NCI-H146 treated with DMSO at 0.1 percent for 48 hours (cell line): Measurements from ENCODE around the gene BTAF1.

Experiments used
- DNase-seq: peaks from one replicate; lab custom pipeline; 2025; ENCODE audit not compliant: unreplicated experiment; lab: John Stamatoyannopoulos, UW

The BTAF1 gene

DNA sequence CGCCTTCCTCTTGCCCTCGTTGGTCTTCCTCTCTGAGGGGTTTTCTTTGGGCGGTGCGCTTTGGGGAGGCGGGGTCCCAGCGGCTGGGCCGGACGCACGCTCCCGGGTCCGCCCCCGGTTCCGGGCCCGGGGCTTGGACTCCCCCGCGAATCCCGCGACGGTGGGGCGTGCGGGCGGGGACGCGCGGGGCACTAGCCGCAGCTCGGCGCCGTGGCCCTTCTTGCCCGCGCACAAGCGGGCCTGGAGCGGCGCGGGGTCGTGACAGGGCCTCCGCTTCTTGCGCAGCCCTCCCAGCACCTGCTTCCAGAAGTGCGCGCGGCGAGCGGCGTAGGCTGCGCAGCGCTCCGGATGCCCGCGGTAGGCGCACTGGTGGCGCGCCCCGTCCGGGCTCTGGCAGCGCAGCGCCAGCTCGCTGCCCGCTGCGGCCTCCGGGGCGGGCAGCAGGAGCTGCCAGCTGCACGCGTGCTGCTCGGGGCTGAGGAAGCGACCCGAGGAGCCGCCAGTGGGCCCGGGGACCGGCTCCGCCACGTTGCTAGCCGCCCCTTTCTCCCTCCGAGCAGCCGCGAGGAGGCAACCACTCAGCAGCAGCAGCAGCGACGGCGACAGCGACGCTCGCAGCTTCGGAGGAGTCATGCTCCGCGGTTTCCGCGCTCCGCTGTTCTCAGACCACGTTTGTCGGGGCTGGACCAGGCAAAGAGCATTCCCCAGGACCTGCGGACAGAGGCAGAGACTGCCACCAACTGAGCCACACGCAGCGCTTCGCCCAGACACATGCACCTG, 15.0 kb upstream of the BTAF1 start:
- DNase-seq, result peak; percentile 67

GRCh38 chr10:91909117-91909677, 14.4 kb upstream of the BTAF1 start, which contains the start of gene FGFBP3:
Gene FGFBP3 (minus strand): TSS chr10:91909486. CDS start chr10:91908969, 517 bp downstream.
- peak; percentile 82 for DNase-seq

- DNase-seq, result no peak
Observed at GRCh38 chr10:91910467-91910866, 13.1 kb upstream of the BTAF1 start.

GRCh38 chr10:91919651-91920050, 3.9 kb upstream of the BTAF1 start:
- DNase-seq, result no peak

DNA sequence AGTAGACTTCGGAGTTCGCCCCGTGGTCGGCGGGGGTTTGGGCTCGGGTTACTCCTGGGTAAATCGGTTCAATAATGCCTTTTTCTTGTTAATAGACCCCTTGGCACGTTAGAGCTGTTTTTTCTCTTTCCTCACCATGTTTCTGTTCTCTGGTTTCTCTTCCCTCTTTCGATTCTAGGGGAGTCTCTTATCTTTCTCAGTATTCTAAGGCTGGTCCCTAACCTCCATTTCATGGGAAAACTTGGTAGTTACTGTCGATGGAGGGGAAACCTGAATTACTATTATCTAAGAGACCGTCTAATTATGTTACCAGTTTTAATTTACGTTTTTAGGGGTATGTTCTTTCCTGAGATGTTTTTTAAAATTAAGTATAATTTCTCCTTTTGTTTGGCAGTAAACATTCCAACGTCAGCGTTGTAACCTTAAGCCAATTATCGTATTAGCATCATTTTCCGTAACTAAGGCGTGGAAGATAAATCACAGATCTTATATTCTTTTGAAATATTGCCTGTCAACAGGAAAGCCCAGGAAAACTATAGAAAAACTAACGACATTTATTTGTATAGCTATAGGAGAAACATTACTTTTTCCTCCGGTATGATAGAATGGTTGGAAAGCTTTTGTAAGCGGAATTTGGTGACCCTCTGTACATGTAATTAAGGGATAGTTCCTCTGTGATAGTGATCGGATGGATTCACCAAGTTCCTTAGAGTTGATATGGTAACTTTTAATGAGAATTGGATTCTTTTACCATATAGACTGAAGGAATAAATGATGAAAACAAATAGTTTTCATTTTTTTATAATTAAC, 847 bp downstream of the BTAF1 start:
- peak; percentile 30 for DNase-seq

DNA sequence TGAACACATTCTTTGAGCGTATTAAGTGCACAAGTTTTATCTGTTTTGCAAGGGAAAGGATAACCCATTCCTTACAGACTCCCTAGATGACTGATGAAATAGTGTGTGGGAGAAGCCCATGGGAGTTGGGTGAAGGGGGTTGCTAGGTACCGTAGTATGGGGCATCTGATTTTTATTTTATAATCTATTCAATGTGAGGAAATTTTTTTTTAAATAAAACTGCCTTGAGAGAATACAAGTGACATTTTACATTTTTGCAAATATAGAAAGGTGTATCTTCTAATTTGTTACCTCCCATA, 1.4 kb downstream of the BTAF1 start:
- no peak for DNase-seq

GRCh38 chr10:91930939-91931338, 7.4 kb downstream of the BTAF1 start:
- no peak for DNase-seq

DNA sequence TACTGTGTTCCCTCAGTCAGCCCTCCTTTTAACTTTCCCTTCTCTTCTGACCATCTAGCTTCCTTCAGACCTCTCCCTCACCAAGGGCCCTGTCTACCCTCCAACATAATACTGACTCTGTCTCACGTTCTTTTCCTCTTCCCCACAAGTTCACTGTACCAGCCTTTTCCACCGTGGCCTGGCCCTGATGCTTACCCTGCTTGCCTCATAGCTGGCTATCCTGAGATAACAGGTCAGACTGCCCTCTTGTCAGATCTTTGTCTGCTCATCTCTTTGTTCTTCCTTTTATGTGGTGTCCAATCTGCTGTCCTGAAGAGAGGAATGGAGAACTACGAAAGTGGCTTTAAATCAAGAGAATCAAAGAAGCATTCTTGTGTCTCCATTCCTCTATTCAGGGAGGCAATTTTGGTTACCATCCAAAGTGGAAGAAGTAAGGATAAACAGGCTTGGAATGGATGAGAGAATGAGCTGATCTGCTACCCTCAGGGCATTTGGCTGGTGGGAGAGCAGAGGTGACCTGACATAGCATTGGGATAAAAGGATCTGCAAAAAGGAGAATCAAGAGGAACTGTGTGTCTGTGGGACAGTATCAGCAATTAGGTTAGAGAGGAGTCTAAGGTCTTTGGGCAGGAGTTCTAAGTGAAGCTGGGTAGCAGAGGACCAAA, 8.1 kb downstream of the BTAF1 start:
- no peak for DNase-seq

GRCh38 chr10:91932737-91933136, 9.2 kb downstream of the BTAF1 start:
- DNase-seq, result no peak

DNA sequence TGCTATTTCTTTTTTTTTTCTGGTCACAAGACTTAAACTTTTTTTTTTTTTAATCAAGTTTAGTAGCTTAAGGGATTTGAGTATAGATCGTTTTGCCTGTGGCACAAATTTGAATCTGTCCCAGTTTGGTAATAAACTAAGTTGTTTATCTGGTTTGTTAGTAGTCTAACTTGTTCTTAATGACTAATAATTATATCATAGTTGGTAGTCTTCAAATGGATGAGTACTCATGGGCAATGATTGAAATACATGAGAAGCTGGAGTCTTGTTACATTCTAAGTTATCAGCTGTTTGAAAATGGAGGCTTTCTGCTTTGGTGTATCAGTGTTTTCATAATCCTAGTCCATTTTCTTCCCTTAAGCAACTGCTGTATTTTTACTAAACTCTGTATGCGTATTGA, 12.3 kb downstream of the BTAF1 start:
- DNase-seq, result no peak

DNA sequence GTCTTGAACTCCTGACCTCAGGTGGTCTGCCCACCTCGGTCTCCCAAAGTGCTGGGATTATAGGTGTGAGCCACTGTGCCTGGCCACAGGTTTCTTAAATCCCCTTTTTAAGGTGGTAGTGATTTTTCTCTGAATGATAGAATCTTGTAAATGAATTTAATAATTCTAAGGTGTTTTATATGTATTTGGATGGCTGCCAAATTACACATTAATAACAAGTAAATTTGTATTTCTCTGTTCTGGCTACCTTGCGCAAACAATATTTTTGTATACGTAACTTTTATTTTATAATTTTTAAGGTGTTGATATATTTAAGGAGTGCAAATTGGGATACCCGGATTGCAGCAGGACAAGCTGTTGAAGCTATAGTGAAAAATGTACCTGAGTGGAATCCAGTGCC, 16.1 kb downstream of the BTAF1 start:
- no peak for DNase-seq

DNA sequence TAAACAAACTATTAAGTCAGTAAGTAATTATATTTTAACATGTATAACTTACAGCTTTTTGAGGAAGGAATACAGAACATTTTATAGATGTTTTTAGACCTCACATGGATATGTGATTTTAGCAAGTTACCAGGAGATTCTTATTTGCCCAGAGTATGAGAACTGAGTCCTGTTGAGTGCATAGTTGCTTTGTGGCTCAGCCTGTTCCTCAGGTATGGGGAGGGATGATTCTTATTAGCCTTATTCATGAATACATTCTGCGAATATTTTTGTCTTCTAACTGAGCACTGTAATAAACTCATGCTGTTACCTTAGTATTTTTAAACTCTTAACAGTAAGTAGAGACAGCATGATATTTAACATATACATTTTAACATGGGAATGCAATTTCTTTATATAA, 17.9 kb downstream of the BTAF1 start:
- no peak for DNase-seq

DNA sequence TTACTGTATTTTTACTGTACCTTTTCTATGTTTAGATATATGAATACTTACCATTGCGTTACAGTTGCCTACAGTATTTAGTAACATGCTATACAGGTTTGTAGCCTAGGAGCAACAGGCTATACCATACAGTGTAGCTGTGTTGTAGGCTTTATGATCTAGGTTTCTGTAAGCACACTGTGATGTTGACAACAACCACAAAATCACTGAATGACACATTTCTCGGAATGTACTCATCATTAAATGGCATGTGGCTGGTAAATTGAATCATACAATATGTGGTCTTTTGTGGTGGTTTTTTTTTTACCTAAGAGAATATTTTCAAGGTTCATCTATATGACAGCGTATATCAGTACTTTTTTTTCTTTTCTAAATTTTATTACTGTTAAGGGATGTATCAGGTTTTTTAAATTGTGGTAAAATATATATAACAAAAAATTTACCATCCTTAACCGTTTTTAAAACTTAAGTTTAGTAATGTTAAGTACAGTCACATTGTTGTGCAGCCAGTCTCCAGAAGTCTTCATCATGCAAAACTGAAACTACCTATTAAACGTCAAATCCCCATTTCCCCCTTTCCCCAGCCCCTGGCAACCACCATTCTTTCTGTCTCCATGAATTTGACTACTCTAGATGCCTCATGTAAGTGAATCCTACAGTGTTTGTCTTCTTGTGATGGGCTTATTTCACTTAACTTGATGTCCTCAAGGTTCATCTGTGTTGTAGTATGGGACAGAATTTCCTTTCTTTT, 21.5 kb downstream of the BTAF1 start:
- no peak for DNase-seq

- no peak for DNase-seq
Observed at GRCh38 chr10:91953600-91954160, 30.1 kb downstream of the BTAF1 start.

- DNase-seq, result no peak
Observed at GRCh38 chr10:91955114-91955513, 31.5 kb downstream of the BTAF1 start.

DNA sequence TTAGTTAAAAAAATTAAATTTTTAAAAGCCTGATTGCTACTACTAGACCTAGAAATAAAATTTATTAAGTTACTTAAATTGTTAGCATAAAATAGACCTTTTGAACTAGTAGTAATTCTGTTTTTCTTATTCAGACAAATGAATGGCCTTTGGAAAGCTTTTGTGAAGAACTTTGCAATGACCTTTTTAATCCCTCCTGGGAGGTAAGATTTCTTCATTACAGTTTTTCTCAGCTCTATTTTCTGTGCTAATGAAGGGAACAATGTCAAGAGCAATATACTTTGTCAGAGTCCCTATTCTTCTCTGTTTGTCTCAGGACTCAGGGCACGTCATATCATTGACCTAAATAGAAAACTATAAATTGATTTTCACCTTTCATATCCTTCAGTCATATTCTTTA, 33.5 kb downstream of the BTAF1 start:
- DNase-seq, result no peak

DNA sequence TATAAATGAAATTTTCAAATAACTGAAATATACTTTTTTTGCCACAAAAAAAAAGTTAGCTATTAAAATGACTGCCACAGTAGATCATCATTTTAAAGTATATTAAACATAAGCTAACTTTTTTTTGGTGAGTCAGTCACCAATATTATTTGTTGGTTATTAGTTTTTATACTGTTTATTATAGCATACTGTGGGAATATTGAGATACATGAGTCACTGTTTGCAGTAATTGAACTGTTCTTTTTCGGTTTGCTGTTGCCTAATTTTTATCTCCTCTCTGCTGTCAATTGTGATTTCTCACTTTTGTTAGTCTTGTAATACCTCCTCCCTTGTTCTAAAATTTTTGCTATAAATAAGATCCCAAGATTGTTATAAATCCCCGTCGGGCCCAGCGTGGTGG, 45.7 kb downstream of the BTAF1 start:
- no peak for DNase-seq

GRCh38 chr10:91974960-91975359, 51.4 kb downstream of the BTAF1 start:
- DNase-seq, result no peak

DNA sequence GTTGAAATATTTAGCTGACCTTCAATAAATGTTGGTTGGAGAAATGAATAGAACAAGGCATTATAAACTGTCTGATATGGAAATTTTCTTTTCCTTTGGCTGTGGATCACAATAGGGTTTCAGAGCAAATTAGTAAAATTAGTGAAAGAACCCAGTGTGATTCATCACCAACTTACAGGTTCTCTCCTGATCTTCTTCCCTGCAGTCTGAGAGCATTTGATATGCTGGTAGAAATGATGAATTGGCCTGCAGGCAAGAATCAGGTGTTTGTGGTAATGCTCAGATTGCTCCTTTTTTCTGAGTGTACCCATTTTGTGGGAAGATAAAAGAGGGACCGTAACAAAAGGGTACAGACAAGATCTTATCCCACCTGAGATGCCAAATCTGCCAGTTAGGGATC, 51.9 kb downstream of the BTAF1 start:
- no peak for DNase-seq

DNA sequence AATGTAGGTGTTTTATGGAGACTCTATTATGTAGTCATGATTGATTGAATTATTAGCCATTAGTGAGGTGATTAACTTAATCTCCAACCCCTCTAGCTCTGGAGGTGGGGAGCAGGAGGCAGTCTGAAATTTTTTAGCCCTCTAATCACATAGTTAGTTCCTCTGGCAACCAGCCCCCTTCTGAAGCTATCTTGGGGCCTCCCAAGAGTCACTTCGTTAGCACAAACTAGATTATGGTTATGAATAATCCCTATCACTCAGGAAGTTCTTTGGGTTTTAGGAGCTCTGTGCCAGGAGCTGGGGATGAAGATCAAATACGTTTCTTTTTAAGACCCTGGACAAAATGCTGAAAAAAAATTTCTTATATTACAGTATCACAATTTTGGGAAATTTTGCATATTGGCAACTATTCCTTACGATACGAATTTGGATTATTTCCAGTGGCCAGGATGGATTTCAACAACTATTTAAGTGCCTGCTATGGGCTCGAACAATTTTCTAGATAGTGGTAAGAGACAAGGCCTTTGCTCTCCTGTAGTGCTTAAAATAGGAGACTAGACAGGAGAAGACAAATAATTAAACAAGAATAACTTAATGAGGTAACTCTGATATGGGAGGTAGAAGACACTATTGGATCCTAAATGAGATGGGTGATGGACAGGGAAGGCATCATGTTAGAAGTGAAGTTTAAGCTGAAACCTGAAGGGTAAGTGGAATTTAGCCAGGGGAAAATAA, 52.9 kb downstream of the BTAF1 start:
- DNase-seq, result no peak
